Spleen (tissue), 7 donors: ENCODE data around the gene RAB2B.

Experiments used
- CTCF ChIP-seq, 11 experiments: fragments of 200-600 bp in 7 of 11; fragments of 450-650 bp in 4 of 11; sonication (generic) in 4 of 11; IDR thresholded peaks in 8 of 11; conservative IDR thresholded peaks in 3 of 11; 1 replicate in 7 of 11; 2 replicates in 4 of 11; pipeline versions ENCODE4 v1.4.0 to v1.8.0; 2016 to 2021; ENCODE audit warnings: antibody characterized with exemption in 11 of 11, inconsistent platforms in 4 of 11, mild to moderate bottlenecking in 1 of 11
- POLR2A ChIP-seq, 3 donors: fragments of 450-650 bp; IDR thresholded peaks; one replicate each; pipeline ENCODE4 v1.5.1; 2017; ENCODE audit warnings: antibody characterized with exemption in 3 of 3, mild to moderate bottlenecking in 1 of 3
- POLR2AphosphoS5 ChIP-seq, 3 donors: sonication (generic); formaldehyde crosslinking; IDR thresholded peaks; one replicate each; pipeline ENCODE4 v1.5.1; 2017; ENCODE audit warnings: antibody characterized with exemption in 3 of 3
- donor health status: DM: no; HTN: no; CAD: no; lungs with moderate emphysema.
- donor health status: DM: no; HTN: no; CAD: no.
- donor health status: DM: no; HTN: no; CAD: no.

- TF ChIP-seq CTCF (IDR thresholded peaks at IDR 0.05 in 8 of 11, conservative IDR thresholded peaks at IDR 0.05 in 3 of 11) (no peak), POLR2A (IDR thresholded peaks at IDR 0.05) (no peak), POLR2AphosphoS5 (IDR thresholded peaks at IDR 0.05) (no peak)
These were observed 44.0 kb upstream of the RAB2B start for GRCh38 chr14:21520767-21521166.
